ENCODE measurements around the gene ZNF586. TPM values are rescaled to one million over a fixed set of nuclear protein-coding genes. Genes with fewer than 3 reads are reported as not detected.

ZNF586 gene
- total RNA-seq, 1 donor from 2014 or later: 22.7 TPM

DNA sequence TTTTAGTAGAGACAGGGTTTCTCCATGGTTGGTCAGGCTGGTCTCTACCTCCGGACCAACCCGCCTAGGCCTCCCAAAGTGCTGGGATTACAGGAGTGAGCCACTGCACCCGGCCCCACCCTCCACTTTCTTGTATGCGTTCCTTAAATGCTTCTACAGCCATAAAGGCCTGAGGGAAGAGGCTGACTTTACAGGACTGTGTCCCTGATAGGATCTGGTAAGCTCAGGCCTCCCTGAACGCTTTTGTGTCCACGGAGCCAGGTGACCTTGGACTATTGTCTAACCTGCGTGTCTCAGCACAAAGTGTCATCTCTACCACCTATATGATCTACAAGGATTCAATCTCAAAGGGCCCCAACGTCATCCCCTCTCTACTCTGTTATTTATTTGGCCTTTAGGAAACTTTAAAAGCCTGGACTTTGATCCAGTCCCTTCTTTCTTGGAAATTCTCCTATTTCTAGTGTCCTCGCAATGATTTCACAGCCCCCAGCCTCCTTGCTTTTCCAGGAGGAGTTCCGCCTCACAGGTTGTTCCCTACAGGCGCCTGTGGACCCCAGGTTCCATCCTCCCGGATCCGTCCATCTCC, 44.5 kb downstream of the ZNF586 start:
- DNase-seq: no peak
- Mint-ChIP-seq H3K4me3 (ENCODE audit: unreplicated experiment) (peak overlapping the region; percentile 96), H3K4me1 (ENCODE audit: low read depth, unreplicated experiment) (peaks cover 10% of the 10 kb centered on the region), H3K27me3 (ENCODE audit: unreplicated experiment) (peaks cover 5% of the 10 kb centered on the region), H3K9me3 (ENCODE audit: unreplicated experiment) (peaks cover 1% of the 10 kb centered on the region), H3K27ac (ENCODE audit: unreplicated experiment) (peak overlapping the region; percentile 82), H3K36me3 (ENCODE audit: unreplicated experiment) (no peaks in the 10 kb centered on the region)
- TF ChIP-seq, protein P1, sequence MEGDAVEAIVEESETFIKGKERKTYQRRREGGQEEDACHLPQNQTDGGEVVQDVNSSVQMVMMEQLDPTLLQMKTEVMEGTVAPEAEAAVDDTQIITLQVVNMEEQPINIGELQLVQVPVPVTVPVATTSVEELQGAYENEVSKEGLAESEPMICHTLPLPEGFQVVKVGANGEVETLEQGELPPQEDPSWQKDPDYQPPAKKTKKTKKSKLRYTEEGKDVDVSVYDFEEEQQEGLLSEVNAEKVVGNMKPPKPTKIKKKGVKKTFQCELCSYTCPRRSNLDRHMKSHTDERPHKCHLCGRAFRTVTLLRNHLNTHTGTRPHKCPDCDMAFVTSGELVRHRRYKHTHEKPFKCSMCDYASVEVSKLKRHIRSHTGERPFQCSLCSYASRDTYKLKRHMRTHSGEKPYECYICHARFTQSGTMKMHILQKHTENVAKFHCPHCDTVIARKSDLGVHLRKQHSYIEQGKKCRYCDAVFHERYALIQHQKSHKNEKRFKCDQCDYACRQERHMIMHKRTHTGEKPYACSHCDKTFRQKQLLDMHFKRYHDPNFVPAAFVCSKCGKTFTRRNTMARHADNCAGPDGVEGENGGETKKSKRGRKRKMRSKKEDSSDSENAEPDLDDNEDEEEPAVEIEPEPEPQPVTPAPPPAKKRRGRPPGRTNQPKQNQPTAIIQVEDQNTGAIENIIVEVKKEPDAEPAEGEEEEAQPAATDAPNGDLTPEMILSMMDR (IDR thresholded peaks at IDR 0.05; ENCODE audit: partially characterized antibody, unreplicated experiment): no peak

DNA sequence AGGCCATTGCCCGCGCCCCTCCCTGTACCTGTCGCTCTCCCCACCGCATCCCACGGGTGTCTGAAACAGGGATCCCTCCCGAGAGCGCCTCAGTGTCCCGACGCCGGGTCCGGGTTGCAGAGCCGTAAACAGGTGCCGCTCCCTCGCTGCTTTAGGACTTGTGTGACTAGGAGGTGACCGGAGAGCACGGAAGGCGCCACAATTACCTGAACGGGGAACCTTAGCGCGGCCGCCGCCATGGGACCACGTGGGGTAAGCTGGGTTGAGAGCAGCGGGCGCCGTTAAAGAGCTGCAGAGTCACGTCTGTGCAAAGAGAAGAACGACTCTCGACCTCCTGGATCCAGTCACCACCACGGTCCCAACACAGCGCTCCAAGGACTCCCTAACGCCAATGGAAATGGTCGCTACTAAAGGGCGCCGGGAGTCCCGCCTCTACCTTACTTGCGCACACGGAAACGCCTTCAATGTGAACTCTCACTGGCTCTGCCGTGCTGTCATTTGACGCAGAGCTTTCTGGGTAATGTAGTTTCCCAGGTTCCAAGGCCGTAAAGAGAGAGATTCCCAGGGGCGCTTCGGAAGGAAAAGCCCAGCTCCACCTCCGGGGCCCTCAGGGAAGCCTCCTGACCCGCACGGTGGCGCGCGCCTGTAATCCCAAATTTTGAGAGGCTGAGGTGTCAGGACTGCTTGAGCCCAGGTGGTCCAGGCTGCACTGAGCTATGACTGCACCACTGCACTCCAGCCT, 45.2 kb downstream of the ZNF586 start, which contains the start of gene ZNF552:
Gene ZNF552, minus strand, starts transcription at position 409 of the 742 bp plus-strand sequence. Its CDS starts 170 bp downstream, at position 239.
- no peaks in the 10 kb centered on the region for H3K36me3 Mint-ChIP-seq (ENCODE audit: unreplicated experiment)

DNA sequence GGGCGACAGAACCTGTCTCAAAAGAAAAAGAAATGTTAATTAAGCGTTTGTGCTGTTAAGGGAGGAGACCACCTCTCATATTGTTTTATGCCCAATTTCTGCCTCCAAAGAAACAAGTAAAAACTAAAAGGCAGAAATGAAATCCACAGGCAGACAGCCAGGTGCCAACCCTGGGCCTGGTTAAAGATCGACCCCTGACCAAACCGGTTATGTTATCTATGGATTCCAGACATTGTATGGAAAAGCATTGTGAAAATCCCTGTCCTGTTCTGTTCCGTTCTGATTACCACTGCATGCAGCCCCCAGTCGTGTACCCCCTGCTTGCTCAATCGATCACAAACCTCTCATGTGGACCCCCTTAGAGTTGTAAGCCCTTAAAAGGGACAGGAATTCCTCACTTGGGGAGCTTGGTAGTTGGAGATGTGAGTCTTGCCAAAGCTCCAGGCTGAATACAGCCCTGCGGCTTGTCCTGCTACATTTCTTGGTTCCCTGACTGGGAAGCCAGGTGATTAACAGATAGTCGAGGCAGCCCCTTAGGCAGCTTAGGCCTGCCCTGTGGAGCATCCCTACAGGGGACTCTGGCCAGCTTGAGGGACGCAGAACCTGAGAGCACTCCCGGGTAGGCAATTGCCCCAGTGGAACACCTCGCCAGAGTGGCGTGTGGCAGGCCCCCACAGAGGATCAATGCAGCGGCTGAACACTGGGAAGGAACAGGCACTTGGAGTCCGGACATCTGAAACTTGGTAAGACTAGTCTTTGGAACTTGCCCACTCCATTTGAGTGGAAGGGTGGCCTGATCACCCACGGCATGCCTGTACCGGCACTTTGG, 46.0 kb downstream of the ZNF586 start:
- no peak for DNase-seq

More for the DNA sequence above, 45.2 kb downstream of the ZNF586 start, which contains the start of gene ZNF552:
- Mint-ChIP-seq H3K9me3 (ENCODE audit: unreplicated experiment) (peaks cover 1% of the 10 kb centered on the region), H3K27ac (ENCODE audit: unreplicated experiment) (peak within 1 kb of the TSS; percentile 82), H3K4me3 (ENCODE audit: unreplicated experiment) (peak within 1 kb of the TSS; percentile 96), H3K4me1 (ENCODE audit: low read depth, unreplicated experiment) (peaks cover 10% of the 10 kb centered on the region), H3K27me3 (ENCODE audit: unreplicated experiment) (peaks cover 5% of the 10 kb centered on the region)
- DNase-seq: peak; percentile 79
- TF ChIP-seq, protein P1 (IDR thresholded peaks at IDR 0.05; ENCODE audit: partially characterized antibody, unreplicated experiment): no peak

DNA sequence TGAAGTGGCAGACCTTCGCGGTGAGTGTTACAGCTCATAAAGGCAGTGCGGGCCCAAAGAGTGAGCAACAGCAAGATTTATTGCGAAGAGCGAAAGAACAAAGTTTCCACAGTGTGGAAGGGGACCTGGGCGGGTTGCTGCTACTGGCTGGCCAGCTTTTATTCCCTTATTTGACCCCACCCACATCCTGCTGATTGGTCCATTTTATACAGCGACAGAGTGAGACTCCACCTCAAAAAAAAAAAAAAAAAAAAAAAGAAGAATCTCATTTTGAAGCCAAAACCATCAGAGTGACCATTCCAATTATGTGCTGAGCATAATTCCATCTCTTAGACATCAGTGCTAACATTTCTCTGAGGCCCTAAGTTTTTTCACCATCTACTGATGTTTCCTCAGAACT, 47.2 kb downstream of the ZNF586 start:
- peaks cover 5% of the 10 kb centered on the region for H3K27me3 Mint-ChIP-seq (ENCODE audit: unreplicated experiment)
- H3K4me3 Mint-ChIP-seq (ENCODE audit: unreplicated experiment): peak overlapping the region; percentile 36
- no peak overlapping the region for H3K27ac Mint-ChIP-seq (ENCODE audit: unreplicated experiment)
- H3K36me3 Mint-ChIP-seq (ENCODE audit: unreplicated experiment): no peaks in the 10 kb centered on the region
- H3K9me3 Mint-ChIP-seq (ENCODE audit: unreplicated experiment): peaks cover 1% of the 10 kb centered on the region
- TF ChIP-seq, protein P1 (IDR thresholded peaks at IDR 0.05; ENCODE audit: partially characterized antibody, unreplicated experiment): no peak
- no peak for DNase-seq
- H3K4me1 Mint-ChIP-seq (ENCODE audit: low read depth, unreplicated experiment): peaks cover 23% of the 10 kb centered on the region

More for the DNA sequence above, 46.0 kb downstream of the ZNF586 start:
- peak overlapping the region; percentile 82 for H3K27ac Mint-ChIP-seq (ENCODE audit: unreplicated experiment)
- H3K9me3 Mint-ChIP-seq (ENCODE audit: unreplicated experiment): peaks cover 1% of the 10 kb centered on the region
- peaks cover 17% of the 10 kb centered on the region for H3K4me1 Mint-ChIP-seq (ENCODE audit: low read depth, unreplicated experiment)
- peaks cover 4% of the 10 kb centered on the region for H3K27me3 Mint-ChIP-seq (ENCODE audit: unreplicated experiment)
- peak overlapping the region; percentile 96 for H3K4me3 Mint-ChIP-seq (ENCODE audit: unreplicated experiment)
- H3K36me3 Mint-ChIP-seq (ENCODE audit: unreplicated experiment): no peaks in the 10 kb centered on the region
- TF ChIP-seq, protein P1 (IDR thresholded peaks at IDR 0.05; ENCODE audit: partially characterized antibody, unreplicated experiment): no peak

Measured in glutamatergic neuron (in vitro differentiated cells).